NB4 (cell line): Measurements from ENCODE around the gene CAMK2G.

Experiments used
- DNase-seq: peaks from one replicate; pipeline ENCODE4 v3.0.0; 2010; ENCODE audit warnings: low read depth
- H3K4me3 ChIP-seq: one replicate; pipeline ENCODE4 v1.5.1; 2011; ENCODE audit warnings: mild to moderate bottlenecking, low read depth, low read length, moderate library complexity
- CTCF ChIP-seq: IDR thresholded peaks from one replicate; pipeline ENCODE4 v1.5.1; 2012; ENCODE audit warnings: low read depth, low read length
- MYC ChIP-seq: IDR thresholded peaks from 2 replicates; pipeline ENCODE4 v1.6.1; 2011; ENCODE audit warnings: low read depth, low read length
- POLR2A ChIP-seq: IDR thresholded peaks from 2 replicates; pipeline ENCODE4 v1.6.1; 2011; ENCODE audit warnings: mild to moderate bottlenecking; ENCODE audit not compliant: insufficient read length; ENCODE audit errors: extremely low read depth
- TF ChIP-seq, protein P1 (sequence below): IDR thresholded peaks from 2 replicates; pipeline ENCODE4 v1.6.1; 2011; ENCODE audit warnings: low read depth, low read length

The CAMK2G gene

GRCh38 chr10:73779539-73780197 lies 94.7 kb downstream of the CAMK2G start:
- TF ChIP-seq POLR2A: no peak
- no peak for TF ChIP-seq CTCF
- TF ChIP-seq, protein P1, sequence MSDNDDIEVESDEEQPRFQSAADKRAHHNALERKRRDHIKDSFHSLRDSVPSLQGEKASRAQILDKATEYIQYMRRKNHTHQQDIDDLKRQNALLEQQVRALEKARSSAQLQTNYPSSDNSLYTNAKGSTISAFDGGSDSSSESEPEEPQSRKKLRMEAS: no peak
- TF ChIP-seq MYC: no peak
- H3K4me3 ChIP-seq: no peak overlapping the region
- DNase-seq: no peak

- TF ChIP-seq CTCF (no peak), MYC (no peak), POLR2A (no peak)
- TF ChIP-seq, protein P1: no peak
- no peak overlapping the region for H3K4me3 ChIP-seq
- DNase-seq: no peak
Observed at GRCh38 chr10:73779018-73779417, 95.3 kb downstream of the CAMK2G start.

DNA sequence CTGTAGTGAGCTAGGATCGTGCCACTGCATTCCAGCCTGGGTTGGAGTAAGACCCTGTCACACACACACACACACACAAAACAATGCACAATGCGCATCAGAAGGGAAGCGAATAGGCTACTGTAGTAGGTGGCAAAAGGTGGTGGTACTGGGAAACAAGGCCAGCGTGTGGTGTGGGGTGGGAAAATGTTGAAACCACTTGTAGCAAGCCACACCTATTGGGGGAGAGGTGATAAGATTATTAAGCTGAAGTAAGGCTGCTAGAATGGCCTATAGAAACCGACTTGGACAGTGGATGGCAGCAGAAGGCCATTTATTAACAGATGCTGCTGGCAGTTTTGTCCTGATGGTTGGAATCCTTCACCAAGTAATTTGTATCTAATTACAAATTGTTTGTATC lies 99.7 kb downstream of the CAMK2G start:
- H3K4me3 ChIP-seq: peak overlapping the region; percentile 81
- TF ChIP-seq, protein P1: no peak
- TF ChIP-seq POLR2A (no peak), CTCF (no peak), MYC (no peak)
- DNase-seq: peak; percentile 58

DNA sequence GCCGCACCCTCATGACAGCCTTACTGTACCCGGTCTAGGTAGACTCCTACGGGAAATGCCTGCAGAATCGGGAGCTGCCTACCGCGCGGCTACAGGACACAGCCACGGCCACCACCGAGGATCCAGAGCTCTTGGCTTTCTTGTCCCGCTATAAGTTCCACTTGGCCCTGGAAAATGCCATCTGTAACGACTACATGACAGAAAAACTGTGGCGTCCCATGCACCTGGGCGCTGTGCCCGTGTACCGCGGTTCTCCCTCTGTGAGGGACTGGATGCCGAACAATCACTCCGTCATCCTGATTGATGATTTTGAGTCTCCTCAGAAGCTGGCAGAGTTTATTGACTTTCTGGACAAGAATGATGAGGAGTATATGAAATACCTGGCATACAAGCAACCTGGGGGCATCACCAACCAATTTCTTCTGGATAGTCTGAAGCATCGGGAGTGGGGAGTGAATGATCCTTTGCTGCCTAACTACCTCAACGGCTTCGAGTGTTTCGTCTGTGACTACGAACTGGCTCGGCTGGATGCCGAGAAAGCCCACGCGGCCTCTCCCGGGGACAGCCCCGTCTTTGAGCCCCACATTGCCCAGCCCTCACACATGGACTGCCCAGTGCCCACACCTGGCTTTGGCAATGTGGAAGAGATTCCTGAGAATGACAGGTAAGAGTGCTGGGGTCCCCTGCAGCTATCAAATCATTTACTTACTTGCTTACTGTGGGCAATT lies 101.0 kb downstream of the CAMK2G start:
- TF ChIP-seq, protein P1: no peak
- TF ChIP-seq MYC (no peak), POLR2A (no peak), CTCF (no peak)
- peak overlapping the region; percentile 81 for H3K4me3 ChIP-seq
- peak; percentile 18 for DNase-seq

DNA sequence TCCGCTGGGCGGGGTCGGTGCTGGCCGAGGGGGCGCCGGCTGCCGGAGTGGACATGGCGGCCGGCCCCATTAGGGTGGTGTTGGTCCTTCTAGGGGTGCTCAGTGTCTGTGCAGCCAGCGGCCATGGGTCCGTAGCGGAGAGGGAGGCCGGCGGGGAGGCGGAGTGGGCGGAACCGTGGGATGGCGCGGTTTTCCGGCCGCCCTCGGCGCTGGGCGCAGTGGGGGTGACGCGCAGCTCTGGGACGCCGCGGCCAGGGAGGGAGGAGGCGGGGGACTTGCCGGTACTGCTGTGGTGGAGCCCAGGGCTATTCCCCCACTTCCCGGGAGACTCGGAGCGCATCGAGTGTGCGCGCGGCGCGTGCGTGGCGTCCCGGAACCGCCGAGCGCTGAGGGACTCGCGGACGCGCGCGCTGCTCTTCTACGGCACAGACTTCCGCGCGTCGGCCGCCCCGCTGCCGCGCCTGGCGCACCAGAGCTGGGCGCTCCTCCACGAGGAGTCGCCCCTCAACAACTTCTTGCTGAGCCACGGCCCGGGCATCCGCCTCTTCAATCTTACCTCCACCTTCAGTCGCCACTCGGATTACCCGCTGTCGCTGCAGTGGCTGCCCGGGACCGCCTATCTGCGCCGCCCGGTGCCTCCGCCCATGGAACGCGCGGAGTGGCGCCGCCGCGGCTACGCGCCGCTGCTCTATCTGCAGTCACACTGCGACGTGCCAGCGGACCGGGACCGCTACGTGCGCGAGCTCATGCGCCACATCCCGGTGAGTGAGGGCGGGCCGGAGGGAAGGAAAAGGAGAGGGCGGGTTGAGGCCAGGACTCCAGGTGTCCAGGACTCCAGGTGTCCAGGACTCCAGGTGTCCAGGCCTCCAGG lies 101.8 kb downstream of the CAMK2G start:
- DNase-seq: peak; percentile 85
- TF ChIP-seq MYC: peak; percentile 71; the same call in 1 of the 2 replicates
- TF ChIP-seq, protein P1: peak; percentile 69; the same call in 1 of the 2 replicates
- TF ChIP-seq POLR2A: peak; percentile 25
- no peak for TF ChIP-seq CTCF
- H3K4me3 ChIP-seq: peak overlapping the region; percentile 81
